K562 (cell line): ENCODE measurements around the gene BTG2. TPM values are rescaled to one million over a fixed set of nuclear protein-coding genes. Genes with fewer than 3 reads are reported as not detected.

Experiments
- BCLAF1 ChIP-seq, 2 experiments: fragments of 450-650 bp in 1 of 2; IDR thresholded peaks; 2 replicates each; pipeline ENCODE4 v1.6.1; 2011 to 2017; ENCODE audit warnings: low read depth in 2 of 2, antibody characterized with exemption in 1 of 2, borderline replicate concordance in 1 of 2, low read length in 1 of 2, mild to moderate bottlenecking in 1 of 2, mixed read lengths in 1 of 2; ENCODE audit not compliant: control insufficient read depth in 1 of 2
- FIP1L1 ChIP-seq: fragments of 200-400 bp; formaldehyde crosslinking; IDR thresholded peaks from 2 replicates; pipeline ENCODE4 v1.6.1; 2018; ENCODE audit warnings: mild to moderate bottlenecking, low read depth, low read length; ENCODE audit not compliant: poor library complexity, severe bottlenecking
- GABPB1 ChIP-seq: sonication (generic); formaldehyde crosslinking; IDR thresholded peaks from 2 replicates; pipeline ENCODE4 v1.8.0; 2022; ENCODE audit warnings: mild to moderate bottlenecking, missing genetic modification reagents
- SIN3A ChIP-seq, 2 experiments: fragments of 150-350 bp in 1 of 2; IDR thresholded peaks; 2 replicates each; pipeline ENCODE4 v1.6.1; 2011 to 2016; ENCODE audit warnings: borderline replicate concordance in 2 of 2, low read depth in 2 of 2, low read length in 2 of 2, mild to moderate bottlenecking in 2 of 2, moderate library complexity in 2 of 2; ENCODE audit not compliant: control insufficient read depth in 1 of 2
- SMARCE1 ChIP-seq: fragments of 450-650 bp; IDR thresholded peaks from 2 replicates; pipeline ENCODE4 v1.7.1; 2016; ENCODE audit warnings: mild to moderate bottlenecking
- SP1 ChIP-seq: sonication (generic); formaldehyde crosslinking; IDR thresholded peaks from 2 replicates; pipeline ENCODE4 v1.8.1; 2022; ENCODE audit warnings: mild to moderate bottlenecking, missing genetic modification reagents
- UBTF ChIP-seq, 2 experiments: IDR thresholded peaks; 2 replicates each; pipeline ENCODE4 v1.6.1; 2012; ENCODE audit warnings: improper control_type of control experiment in 2 of 2, low read depth in 2 of 2, low read length in 2 of 2, borderline replicate concordance in 1 of 2
- ZBTB43 ChIP-seq: sonication (generic); formaldehyde crosslinking; IDR thresholded peaks from 2 replicates; pipeline ENCODE4 v1.8.0; 2023; ENCODE audit warnings: mild to moderate bottlenecking, missing genetic modification reagents
- ZNF512 ChIP-seq: IDR thresholded peaks from 2 replicates; pipeline ENCODE4 v1.6.1; 2016; ENCODE audit warnings: missing genetic modification characterization, missing compliant biosample characterization
- ZNF589 ChIP-seq: fragments of 200-800 bp; sonication (Bioruptor generic); IDR thresholded peaks from 2 replicates; pipeline ENCODE4 v1.6.1; 2016; ENCODE audit warnings: low read depth, missing genetic modification characterization, missing compliant biosample characterization
- polyA plus RNA-seq, 8 experiments: library from polyadenylated mRNA; depleted of rRNA in 4 of 8; stranded (reverse) in 5 of 8; unstranded in 3 of 8; fragments of >200 nt; fragmentation: Nextera tagmentation in 2 of 8; fragmentation: Illumina TruSeq in 1 of 8; extraction: Ambion mirVana in 2 of 8; extraction: Trizol in 1 of 8; gene quantifications; 2 replicates each; pipeline versions ENCODE4 v1.2.1 to v1.2.3, GENCODE V29; 2011 to 2014; ENCODE audit warnings: inconsistent platforms in 1 of 8, missing spikeins in 1 of 8
- total RNA-seq, 7 experiments: library from RNA; depleted of rRNA in 6 of 7; stranded (reverse); fragments of >200 nt in 6 of 7; fragmentation: Illumina TruSeq in 2 of 7; extraction: Trizol in 2 of 7; gene quantifications; 2 replicates each; pipeline versions ENCODE4 v1.2.1 to v1.2.3, GENCODE V29; 2011 to 2021; ENCODE audit warnings: low replicate concordance in 1 of 7

Gene BTG2
- total and polyA plus RNA-seq, 9 of the 15 experiments (the other 6 are each of a cell fraction or from before 2014, with no cell fraction given) = 2.3 to 41.9 (median 8.7) TPM

GRCh38 chr1:203304391-203304918 is 864 bp upstream of the BTG2 start (continued):
- TF ChIP-seq FIP1L1 = no peak
- peak; percentile 21; the same call in 1 of the 2 replicates for TF ChIP-seq SMARCE1
- peak; percentile 41; the same call in 1 of the 2 replicates for TF ChIP-seq SP1
- 0 out of 2 replicates have a peak, but pooled peaks have one; percentile 19 for TF ChIP-seq GABPB1 (CRISPR knock-in tag)
- 0 out of 2 replicates have a peak, but pooled peaks have one; percentile 39 for TF ChIP-seq ZBTB43 (CRISPR knock-in tag)
- TF ChIP-seq ZNF512 (tag) = peak; percentile 34; the same call in 1 of the 2 replicates
- TF ChIP-seq ZNF589 (CRISPR knock-in tag) = peak; percentile 9; the same call in 1 of the 2 replicates
- TF ChIP-seq SIN3A (IDR thresholded peaks at IDR 0.05; ENCODE audit: borderline replicate concordance in 2 of 2, control insufficient read depth in 1 of 2, low read depth in 2 of 2, low read length in 2 of 2) = 0 out of 4 replicates have a peak, but pooled peaks of 1 of the 2 experiments have one; percentile 21
- TF ChIP-seq UBTF (IDR thresholded peaks at IDR 0.05; ENCODE audit: borderline replicate concordance in 1 of 2, low read depth in 2 of 2, low read length in 2 of 2) = 0 out of 4 replicates have a peak, but pooled peaks of 1 of the 2 experiments have one; percentile 6
- TF ChIP-seq BCLAF1 (IDR thresholded peaks at IDR 0.05; ENCODE audit: borderline replicate concordance in 1 of 2, control insufficient read depth in 1 of 2, low read depth in 2 of 2, low read length in 1 of 2) = no peak
